ENCODE measurements around the gene BABAM2. TPM values are rescaled to one million over a fixed set of nuclear protein-coding genes. Genes with fewer than 3 reads are reported as not detected.
"Not testable (repeated sequence)": the region's sequence is repeated elsewhere in the genome, so short reads cannot be mapped to it uniquely, and the experiment has no call there.

The BABAM2 gene
- total RNA-seq, 2 donors from 2014 or later, result 44.8 to 46.0 TPM

DNA sequence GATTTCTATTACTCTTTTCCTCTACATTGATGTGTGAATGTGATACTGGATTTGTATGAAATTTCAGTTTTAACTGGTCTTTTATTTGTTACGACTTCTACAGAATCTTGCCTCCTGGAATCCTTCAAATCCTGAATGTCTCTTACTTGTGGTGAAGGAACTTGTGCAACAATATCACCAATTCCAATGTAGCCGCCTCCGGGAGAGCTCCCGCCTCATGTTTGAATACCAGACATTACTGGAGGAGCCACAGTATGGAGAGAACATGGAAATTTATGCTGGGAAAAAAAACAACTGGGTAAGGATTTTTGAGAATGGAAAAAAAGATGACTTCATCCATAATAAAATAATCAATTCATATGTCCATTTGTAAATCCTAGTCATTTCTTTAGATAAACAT lies 134.6 kb downstream of the BABAM2 start:
- ATAC-seq (no peak), DNase-seq (no peak)
- Mint-ChIP-seq H3K27ac (no peak overlapping the region), H3K4me1 (no peaks in the 10 kb centered on the region), H3K36me3 (ENCODE audit: low read depth) (peaks cover 9% of the 10 kb centered on the region), H3K4me3 (no peak overlapping the region), H3K27me3 (no peaks in the 10 kb centered on the region)
- H3K9me3 ChIP-seq (ENCODE audit: control insufficient read depth, low read length, poor library complexity, severe bottlenecking), result no peaks in the 10 kb centered on the region

DNA sequence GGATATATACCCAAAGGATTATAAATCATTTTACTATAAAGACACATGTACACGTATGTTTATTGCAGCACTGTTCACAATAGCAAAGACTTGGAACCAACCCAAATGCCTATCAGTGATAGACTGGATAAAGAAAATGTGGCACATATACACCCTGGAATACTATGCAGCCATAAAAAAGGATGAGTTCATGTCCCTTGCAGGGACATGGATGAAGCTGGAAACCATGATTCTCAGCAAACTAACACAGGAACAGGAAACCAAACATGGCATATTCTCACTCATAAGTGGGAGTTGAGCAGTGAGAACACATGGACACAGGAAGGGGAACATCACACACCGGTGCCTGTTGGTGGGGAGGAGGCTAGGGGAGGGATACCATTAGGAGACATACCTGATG lies 135.7 kb downstream of the BABAM2 start:
- not testable (repeated sequence) for H3K4me3 Mint-ChIP-seq; H3K9me3 ChIP-seq (ENCODE audit: control insufficient read depth, low read length, poor library complexity, severe bottlenecking); H3K27ac Mint-ChIP-seq; H3K27me3 Mint-ChIP-seq; DNase-seq; H3K4me1 Mint-ChIP-seq; ATAC-seq
- peaks cover 11% of the 10 kb centered on the region for H3K36me3 Mint-ChIP-seq (ENCODE audit: low read depth)

DNA sequence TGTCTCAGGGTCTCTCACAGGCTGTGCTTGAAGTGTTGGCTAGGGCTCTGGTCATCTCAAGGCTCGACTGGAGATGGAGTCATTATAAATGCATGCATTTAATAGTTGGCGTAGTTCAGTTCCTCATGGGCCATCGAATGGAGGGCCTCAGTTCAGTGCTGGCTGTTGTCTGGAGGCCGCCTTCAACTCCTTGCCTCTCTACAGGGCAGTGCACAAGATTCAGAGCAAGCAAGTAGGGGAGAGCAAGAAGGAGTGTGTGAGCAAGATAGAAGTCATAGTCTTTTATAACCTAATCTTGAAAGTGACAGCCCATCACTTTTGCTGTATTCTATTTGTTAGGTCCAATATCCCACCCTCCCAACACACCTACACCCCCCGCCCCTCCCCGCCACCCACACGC lies 137.5 kb downstream of the BABAM2 start:
- Mint-ChIP-seq H3K27me3 (no peaks in the 10 kb centered on the region), H3K27ac (no peak overlapping the region), H3K4me1 (peaks cover 5% of the 10 kb centered on the region), H3K36me3 (ENCODE audit: low read depth) (peaks cover 11% of the 10 kb centered on the region), H3K4me3 (no peak overlapping the region)
- DNase-seq, result no peak
- no peak for ATAC-seq
- no peaks in the 10 kb centered on the region for H3K9me3 ChIP-seq (ENCODE audit: control insufficient read depth, low read length, poor library complexity, severe bottlenecking)

DNA sequence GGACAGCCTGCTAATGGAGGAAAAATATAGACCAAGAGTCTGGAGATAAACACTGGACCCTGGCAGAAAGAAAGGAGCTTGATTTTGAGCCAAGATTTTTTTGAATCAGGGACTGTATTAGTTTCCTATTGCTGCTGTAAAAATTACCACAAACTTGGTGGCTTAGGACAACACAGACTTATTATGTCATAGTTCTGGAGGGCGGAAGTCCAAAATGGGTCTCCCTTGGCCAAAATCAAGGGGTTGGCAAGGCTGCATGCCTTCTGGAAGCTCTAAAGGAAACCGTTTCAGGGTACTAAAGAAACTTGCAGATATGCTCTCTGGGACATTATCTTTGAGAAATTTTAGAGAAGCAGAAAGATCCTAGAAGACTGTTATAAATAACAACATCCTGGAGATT lies 140.1 kb downstream of the BABAM2 start:
- H3K4me1 Mint-ChIP-seq, result peaks cover 7% of the 10 kb centered on the region
- ATAC-seq (no peak), DNase-seq (no peak)
- H3K27ac Mint-ChIP-seq, result no peak overlapping the region
- peaks cover 10% of the 10 kb centered on the region for H3K36me3 Mint-ChIP-seq (ENCODE audit: low read depth)
- H3K4me3 Mint-ChIP-seq, result no peak overlapping the region
- H3K27me3 Mint-ChIP-seq, result no peaks in the 10 kb centered on the region
- no peaks in the 10 kb centered on the region for H3K9me3 ChIP-seq (ENCODE audit: control insufficient read depth, low read length, poor library complexity, severe bottlenecking)

DNA sequence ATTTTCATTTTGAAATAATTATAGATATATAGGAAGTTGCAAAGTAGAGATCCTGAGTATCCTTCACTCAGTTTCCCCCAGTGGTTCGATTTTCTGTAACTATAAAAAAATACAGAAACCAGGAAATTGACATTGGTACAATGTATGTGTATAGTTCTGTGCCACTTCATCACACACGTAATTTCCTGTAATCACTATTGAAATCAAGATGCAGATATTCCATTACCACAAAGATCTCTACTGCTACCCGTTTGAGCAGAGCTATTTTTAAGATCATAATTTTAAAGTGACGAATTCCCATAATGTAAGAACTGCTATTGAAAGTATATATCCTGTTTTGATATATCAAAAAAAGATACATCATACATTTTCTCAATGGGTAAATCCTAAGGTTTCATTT lies 142.3 kb downstream of the BABAM2 start:
- no peak overlapping the region for H3K4me3 Mint-ChIP-seq
- ATAC-seq (no peak), DNase-seq (no peak)
- H3K9me3 ChIP-seq (ENCODE audit: control insufficient read depth, low read length, poor library complexity, severe bottlenecking), result no peaks in the 10 kb centered on the region
- peaks cover 6% of the 10 kb centered on the region for H3K36me3 Mint-ChIP-seq (ENCODE audit: low read depth)
- peaks cover 7% of the 10 kb centered on the region for H3K4me1 Mint-ChIP-seq
- H3K27me3 Mint-ChIP-seq, result no peaks in the 10 kb centered on the region
- no peak overlapping the region for H3K27ac Mint-ChIP-seq

DNA sequence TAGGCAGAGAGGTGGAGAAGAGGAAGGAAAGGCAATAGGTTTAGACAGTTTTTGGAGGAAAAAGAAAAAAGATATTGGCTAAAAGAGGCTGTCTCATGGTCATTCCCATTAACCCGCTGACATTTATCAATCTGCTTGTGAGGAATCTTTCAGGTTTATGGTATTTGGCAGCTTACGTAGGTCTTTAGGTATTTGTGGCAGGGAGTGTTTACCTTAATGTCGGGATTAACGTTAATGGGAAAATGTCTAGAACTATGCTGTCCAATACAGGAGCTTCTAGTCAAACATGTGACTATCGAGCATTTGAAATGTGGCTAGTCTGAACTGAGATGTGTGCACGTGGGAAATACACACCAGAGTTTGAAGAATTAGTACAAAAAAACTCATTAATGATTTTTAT lies 144.2 kb downstream of the BABAM2 start:
- no peak for ATAC-seq

GRCh38 chr2:28035163-28035690 lies 144.7 kb downstream of the BABAM2 start:
- Mint-ChIP-seq H3K27ac (no peak overlapping the region), H3K4me1 (peaks cover 7% of the 10 kb centered on the region), H3K4me3 (no peak overlapping the region), H3K36me3 (ENCODE audit: low read depth) (peaks cover 4% of the 10 kb centered on the region), H3K27me3 (no peaks in the 10 kb centered on the region)
- H3K9me3 ChIP-seq (ENCODE audit: control insufficient read depth, low read length, poor library complexity, severe bottlenecking), result no peaks in the 10 kb centered on the region
- ATAC-seq, result no peak
- no peak for DNase-seq

More for the DNA sequence above, 144.2 kb downstream of the BABAM2 start:
- DNase-seq, result no peak
- H3K9me3 ChIP-seq (ENCODE audit: control insufficient read depth, low read length, poor library complexity, severe bottlenecking), result no peaks in the 10 kb centered on the region
- H3K4me1 Mint-ChIP-seq, result peaks cover 7% of the 10 kb centered on the region
- no peak overlapping the region for H3K4me3 Mint-ChIP-seq
- no peaks in the 10 kb centered on the region for H3K27me3 Mint-ChIP-seq
- H3K36me3 Mint-ChIP-seq (ENCODE audit: low read depth), result peaks cover 4% of the 10 kb centered on the region
- no peak overlapping the region for H3K27ac Mint-ChIP-seq

- Mint-ChIP-seq H3K27ac (no peak overlapping the region), H3K4me3 (no peak overlapping the region), H3K4me1 (peaks cover 7% of the 10 kb centered on the region), H3K36me3 (ENCODE audit: low read depth) (peaks cover 2% of the 10 kb centered on the region), H3K27me3 (no peaks in the 10 kb centered on the region)
- ATAC-seq (no peak), DNase-seq (no peak)
- no peaks in the 10 kb centered on the region for H3K9me3 ChIP-seq (ENCODE audit: control insufficient read depth, low read length, poor library complexity, severe bottlenecking)
Observed at GRCh38 chr2:28035816-28036215, 145.3 kb downstream of the BABAM2 start.

- Mint-ChIP-seq H3K36me3 (ENCODE audit: low read depth) (peaks cover 2% of the 10 kb centered on the region), H3K4me1 (peaks cover 7% of the 10 kb centered on the region), H3K27ac (no peak overlapping the region), H3K4me3 (no peak overlapping the region), H3K27me3 (no peaks in the 10 kb centered on the region)
- DNase-seq (no peak), ATAC-seq (no peak)
- no peaks in the 10 kb centered on the region for H3K9me3 ChIP-seq (ENCODE audit: control insufficient read depth, low read length, poor library complexity, severe bottlenecking)
Observed at GRCh38 chr2:28036307-28036706, 145.8 kb downstream of the BABAM2 start.

DNA sequence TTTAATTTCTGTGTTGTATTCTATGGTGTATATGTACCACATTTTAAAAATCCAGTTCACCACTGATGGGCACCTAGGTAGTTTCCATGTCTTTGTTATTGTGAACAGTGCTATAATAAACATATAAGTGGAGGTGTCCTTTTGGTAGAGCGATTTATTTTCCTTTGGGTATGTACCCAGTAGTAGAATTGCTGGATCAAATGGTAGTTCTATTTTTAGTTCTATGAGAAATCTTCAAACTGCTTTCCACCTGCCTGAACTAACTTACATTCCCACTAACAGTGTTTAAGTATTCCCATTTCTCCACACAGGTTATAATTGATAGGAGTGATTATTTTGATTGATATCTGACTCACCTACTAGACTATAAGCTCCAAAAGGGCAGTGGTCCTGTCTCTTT lies 148.2 kb downstream of the BABAM2 start:
- Mint-ChIP-seq H3K36me3 (ENCODE audit: low read depth) (peaks cover 2% of the 10 kb centered on the region), H3K4me1 (peaks cover 3% of the 10 kb centered on the region), H3K27ac (no peak overlapping the region), H3K4me3 (no peak overlapping the region), H3K27me3 (no peaks in the 10 kb centered on the region)
- no peaks in the 10 kb centered on the region for H3K9me3 ChIP-seq (ENCODE audit: control insufficient read depth, low read length, poor library complexity, severe bottlenecking)
- DNase-seq (no peak), ATAC-seq (no peak)

- ATAC-seq (no peak), DNase-seq (no peak)
- no peak overlapping the region for H3K27ac Mint-ChIP-seq
- no peaks in the 10 kb centered on the region for H3K27me3 Mint-ChIP-seq
- H3K9me3 ChIP-seq (ENCODE audit: control insufficient read depth, low read length, poor library complexity, severe bottlenecking), result no peaks in the 10 kb centered on the region
- H3K36me3 Mint-ChIP-seq (ENCODE audit: low read depth), result no peaks in the 10 kb centered on the region
- H3K4me3 Mint-ChIP-seq, result no peak overlapping the region
- H3K4me1 Mint-ChIP-seq, result no peaks in the 10 kb centered on the region
Observed at GRCh38 chr2:28045676-28046351, 155.3 kb downstream of the BABAM2 start.

DNA sequence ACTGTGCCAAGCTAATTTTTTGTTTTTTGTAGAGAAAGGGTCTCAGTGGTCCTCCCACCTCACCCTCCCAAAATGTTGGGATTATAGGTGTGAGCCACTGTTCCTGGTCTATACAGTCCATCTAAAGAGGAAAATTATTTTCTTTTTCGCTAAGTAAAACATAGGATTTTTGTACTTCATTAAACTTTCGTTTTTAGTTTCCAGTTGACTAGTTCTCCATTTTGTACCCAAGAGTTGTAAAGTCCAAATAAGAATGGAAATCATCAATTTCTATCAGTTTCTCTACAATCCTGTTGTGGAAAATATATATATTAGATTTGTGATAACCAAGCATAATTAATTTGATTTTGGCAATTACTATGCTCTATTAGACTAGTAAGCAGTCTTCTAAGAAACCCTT lies 156.4 kb downstream of the BABAM2 start:
- no peak overlapping the region for H3K27ac Mint-ChIP-seq
- no peaks in the 10 kb centered on the region for H3K9me3 ChIP-seq (ENCODE audit: control insufficient read depth, low read length, poor library complexity, severe bottlenecking)
- ATAC-seq (no peak), DNase-seq (no peak)
- H3K4me1 Mint-ChIP-seq, result peaks cover 3% of the 10 kb centered on the region
- H3K36me3 Mint-ChIP-seq (ENCODE audit: low read depth), result peaks cover 5% of the 10 kb centered on the region
- no peaks in the 10 kb centered on the region for H3K27me3 Mint-ChIP-seq
- no peak overlapping the region for H3K4me3 Mint-ChIP-seq

DNA sequence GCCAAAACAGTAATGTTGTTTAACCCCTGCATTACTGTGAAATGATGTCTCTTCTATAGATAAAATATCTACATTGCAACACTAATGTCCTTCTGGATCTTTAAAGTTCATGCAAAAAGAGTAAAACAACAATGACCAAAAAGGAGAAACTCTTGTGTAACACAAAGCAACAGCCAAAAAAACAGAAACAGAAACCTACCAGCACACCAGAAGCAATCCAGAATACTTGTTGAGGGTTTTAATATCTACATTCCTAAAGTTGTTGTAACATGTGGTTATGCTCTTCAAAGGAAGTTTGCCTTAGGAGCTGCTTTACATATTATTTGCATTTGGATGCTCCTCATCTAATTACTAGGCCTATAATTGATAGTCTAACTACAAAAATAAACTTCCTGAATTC lies 157.2 kb downstream of the BABAM2 start:
- H3K9me3 ChIP-seq (ENCODE audit: control insufficient read depth, low read length, poor library complexity, severe bottlenecking), result no peaks in the 10 kb centered on the region
- Mint-ChIP-seq H3K4me1 (peaks cover 4% of the 10 kb centered on the region), H3K36me3 (ENCODE audit: low read depth) (peaks cover 6% of the 10 kb centered on the region), H3K27me3 (no peaks in the 10 kb centered on the region), H3K4me3 (no peak overlapping the region), H3K27ac (no peak overlapping the region)
- DNase-seq, result no peak
- ATAC-seq, result no peak

DNA sequence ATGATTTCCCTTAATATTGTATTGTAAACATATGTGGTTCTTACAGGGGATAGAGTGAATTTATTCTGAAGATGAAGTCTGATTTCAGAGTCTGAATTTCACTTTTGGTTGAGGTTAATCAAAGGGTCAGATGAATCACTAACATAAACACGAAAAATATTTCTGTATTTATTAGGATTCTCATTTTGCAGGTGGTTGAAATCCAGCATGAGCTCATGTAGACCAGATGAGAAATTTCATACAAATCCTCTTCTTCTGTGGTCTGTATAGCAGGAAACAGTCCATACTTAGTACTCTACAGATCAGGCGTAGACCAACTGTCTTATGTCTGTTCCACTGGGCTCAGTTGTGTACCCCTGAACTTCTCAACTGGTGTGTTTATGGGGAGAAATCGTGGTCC lies 157.8 kb downstream of the BABAM2 start:
- no peak for ATAC-seq
- H3K4me3 Mint-ChIP-seq, result no peak overlapping the region

More for the DNA sequence above, 157.8 kb downstream of the BABAM2 start:
- H3K36me3 Mint-ChIP-seq (ENCODE audit: low read depth), result peaks cover 6% of the 10 kb centered on the region
- H3K27me3 Mint-ChIP-seq, result no peaks in the 10 kb centered on the region
- H3K27ac Mint-ChIP-seq, result no peak overlapping the region
- no peak for DNase-seq
- peaks cover 4% of the 10 kb centered on the region for H3K4me1 Mint-ChIP-seq
- H3K9me3 ChIP-seq (ENCODE audit: control insufficient read depth, low read length, poor library complexity, severe bottlenecking), result no peaks in the 10 kb centered on the region

Measured in T-helper 17 cell (primary cell).